Neural cell (in vitro differentiated cells): ENCODE data around the gene KIF6. TPM values are rescaled to one million over a fixed set of nuclear protein-coding genes. Genes with fewer than 3 reads are reported as not detected.

Experiments used
- H2AFZ ChIP-seq: fragments of 200-600, 300-800 bp; sonication (generic), shearing (Covaris generic); 2 replicates; pipeline ENCODE4 v1.6.0; 2014; ENCODE audit warnings: low read depth, mild to moderate bottlenecking, antibody characterized with exemption, low read length, moderate library complexity
- H3F3A ChIP-seq: fragments of 200-600 bp; shearing (Covaris generic); 2 replicates; pipeline ENCODE4 v1.6.1; 2016; ENCODE audit warnings: mild to moderate bottlenecking, moderate library complexity, mixed read lengths, antibody characterized with exemption, low read length; ENCODE audit not compliant: insufficient read depth, poor library complexity, severe bottlenecking
- H3K27ac ChIP-seq: fragments of 200-600, 300-800 bp; sonication (generic), shearing (Covaris generic); 2 replicates; pipeline ENCODE4 v1.5.1; 2014; ENCODE audit warnings: mild to moderate bottlenecking, low read length, moderate library complexity
- H3K27me3 ChIP-seq: fragments of 300-800, 200-600 bp; sonication (generic), shearing (Covaris generic); 2 replicates; pipeline ENCODE4 v1.6.0; 2014; ENCODE audit warnings: mild to moderate bottlenecking, low read depth, low read length, moderate library complexity; ENCODE audit not compliant: insufficient read depth
- H3K36me3 ChIP-seq: fragments of 300-800, 200-600 bp; sonication (generic), shearing (Covaris generic); 2 replicates; pipeline ENCODE4 v1.5.1; 2014; ENCODE audit warnings: mild to moderate bottlenecking, antibody characterized with exemption, low read length, moderate library complexity; ENCODE audit not compliant: insufficient read depth
- H3K4me2 ChIP-seq: fragments of 300-800, 200-600 bp; sonication (generic), shearing (Covaris generic); 2 replicates; pipeline ENCODE4 v1.6.0; 2014; ENCODE audit warnings: mild to moderate bottlenecking, low read length
- H3K4me3 ChIP-seq: fragments of 300-800, 200-600 bp; sonication (generic), shearing (Covaris generic); 2 replicates; pipeline ENCODE4 v1.5.1; 2014; ENCODE audit warnings: mild to moderate bottlenecking, low read length, moderate library complexity
- H3K79me2 ChIP-seq: fragments of 200-600 bp; shearing (Covaris generic); replicated peaks from 2 replicates; pipeline ENCODE4 v1.6.0; 2014; ENCODE audit warnings: mild to moderate bottlenecking, low read length, moderate library complexity; ENCODE audit not compliant: insufficient read depth
- H3K9ac ChIP-seq: fragments of 300-800, 200-600 bp; sonication (generic), shearing (Covaris generic); 2 replicates; pipeline ENCODE4 v1.6.1; 2016; ENCODE audit warnings: mild to moderate bottlenecking, low read length, mixed read lengths
- H3K9me2 ChIP-seq: fragments of 200-600 bp; shearing (Covaris generic); 2 replicates; pipeline ENCODE4 v1.6.1; 2016; ENCODE audit warnings: mild to moderate bottlenecking, low read length, mixed read lengths; ENCODE audit not compliant: insufficient read depth
- H3K9me3 ChIP-seq: fragments of 200-600, 300-800 bp; sonication (generic), shearing (Covaris generic); 2 replicates; pipeline ENCODE4 v1.6.1; 2016; ENCODE audit warnings: mild to moderate bottlenecking, mixed run types, low read length, moderate library complexity, mixed read lengths
- H4K20me1 ChIP-seq: fragments of 200-600 bp; shearing (Covaris generic); 2 replicates; pipeline ENCODE4 v1.6.1; 2016; ENCODE audit warnings: mild to moderate bottlenecking, mixed run types; ENCODE audit not compliant: insufficient read depth
- EP300 ChIP-seq: fragments of 450-650 bp; conservative IDR thresholded peaks from 2 replicates; pipeline ENCODE4 v1.6.1; 2014; ENCODE audit warnings: antibody characterized with exemption, mild to moderate bottlenecking, moderate library complexity; ENCODE audit not compliant: poor library complexity, severe bottlenecking
- EZH2 ChIP-seq: fragments of 200-600, 300-800 bp; shearing (Covaris generic), sonication (generic); IDR thresholded peaks from 2 replicates; pipeline ENCODE4 v1.6.1; 2014; ENCODE audit warnings: antibody characterized with exemption, low read length, borderline replicate concordance, mild to moderate bottlenecking; ENCODE audit not compliant: insufficient read depth, poor library complexity, severe bottlenecking
- MXI1 ChIP-seq: fragments of 450-650 bp; conservative IDR thresholded peaks from 2 replicates; pipeline ENCODE4 v1.6.1; 2014; ENCODE audit warnings: antibody characterized with exemption, mild to moderate bottlenecking; ENCODE audit not compliant: poor library complexity, severe bottlenecking
- POLR2AphosphoS5 ChIP-seq: IDR thresholded peaks from 2 replicates; pipeline ENCODE4 v1.6.1; 2012
- RAD21 ChIP-seq: fragments of 450-650 bp; conservative IDR thresholded peaks from 2 replicates; pipeline ENCODE4 v1.6.1; 2014; ENCODE audit warnings: antibody characterized with exemption, mild to moderate bottlenecking, moderate library complexity
- REST ChIP-seq: IDR thresholded peaks from 2 replicates; pipeline ENCODE4 v1.6.1; 2012; ENCODE audit warnings: borderline replicate concordance
- SMC3 ChIP-seq: fragments of 450-650 bp; conservative IDR thresholded peaks from 2 replicates; pipeline ENCODE4 v1.6.1; 2014; ENCODE audit warnings: antibody characterized with exemption, mild to moderate bottlenecking, moderate library complexity; ENCODE audit not compliant: poor library complexity
- TAF1 ChIP-seq: IDR thresholded peaks from 2 replicates; pipeline ENCODE4 v1.6.1; 2012; ENCODE audit warnings: low read depth
- polyA plus RNA-seq: library from polyadenylated mRNA; depleted of rRNA; stranded (reverse); fragments of >200 nt; gene quantifications from 2 replicates; pipeline ENCODE4 v1.2.3, GENCODE V29; 2014
- TF ChIP-seq, protein P1 (sequence below): fragments of 450-650 bp; IDR thresholded peaks from 2 replicates; pipeline ENCODE4 v1.5.1; 2014; ENCODE audit warnings: antibody characterized with exemption, mild to moderate bottlenecking, moderate library complexity; ENCODE audit not compliant: poor library complexity, severe bottlenecking

The KIF6 gene
- polyA plus RNA-seq, 1 donor from 2014 or later: 2.1 TPM

- Histone ChIP-seq H3K9me2 (no peaks in the 10 kb centered on the region), H3K79me2 (no peaks in the 10 kb centered on the region), H3K27me3 (no peaks in the 10 kb centered on the region), H3K36me3 (no peaks in the 10 kb centered on the region), H3K4me2 (no peak overlapping the region), H3K27ac (no peak overlapping the region), H3K9ac (no peak overlapping the region), H3K9me3 (no peaks in the 10 kb centered on the region), H3K4me3 (no peak overlapping the region), H2AFZ (no peak overlapping the region), H4K20me1 (no peaks in the 10 kb centered on the region), H3F3A (no peaks in the 10 kb centered on the region)
- TF ChIP-seq, protein P1, sequence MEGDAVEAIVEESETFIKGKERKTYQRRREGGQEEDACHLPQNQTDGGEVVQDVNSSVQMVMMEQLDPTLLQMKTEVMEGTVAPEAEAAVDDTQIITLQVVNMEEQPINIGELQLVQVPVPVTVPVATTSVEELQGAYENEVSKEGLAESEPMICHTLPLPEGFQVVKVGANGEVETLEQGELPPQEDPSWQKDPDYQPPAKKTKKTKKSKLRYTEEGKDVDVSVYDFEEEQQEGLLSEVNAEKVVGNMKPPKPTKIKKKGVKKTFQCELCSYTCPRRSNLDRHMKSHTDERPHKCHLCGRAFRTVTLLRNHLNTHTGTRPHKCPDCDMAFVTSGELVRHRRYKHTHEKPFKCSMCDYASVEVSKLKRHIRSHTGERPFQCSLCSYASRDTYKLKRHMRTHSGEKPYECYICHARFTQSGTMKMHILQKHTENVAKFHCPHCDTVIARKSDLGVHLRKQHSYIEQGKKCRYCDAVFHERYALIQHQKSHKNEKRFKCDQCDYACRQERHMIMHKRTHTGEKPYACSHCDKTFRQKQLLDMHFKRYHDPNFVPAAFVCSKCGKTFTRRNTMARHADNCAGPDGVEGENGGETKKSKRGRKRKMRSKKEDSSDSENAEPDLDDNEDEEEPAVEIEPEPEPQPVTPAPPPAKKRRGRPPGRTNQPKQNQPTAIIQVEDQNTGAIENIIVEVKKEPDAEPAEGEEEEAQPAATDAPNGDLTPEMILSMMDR: no peak
- no peak for TF ChIP-seq EP300
- no peak for TF ChIP-seq TAF1
- no peak for TF ChIP-seq SMC3
- no peak for TF ChIP-seq POLR2AphosphoS5
- no peak for TF ChIP-seq REST
- no peak for TF ChIP-seq EZH2
- no peak for TF ChIP-seq MXI1
- TF ChIP-seq RAD21: no peak
Observed at GRCh38 chr6:39425346-39426072, 299.7 kb downstream of the KIF6 start.

DNA sequence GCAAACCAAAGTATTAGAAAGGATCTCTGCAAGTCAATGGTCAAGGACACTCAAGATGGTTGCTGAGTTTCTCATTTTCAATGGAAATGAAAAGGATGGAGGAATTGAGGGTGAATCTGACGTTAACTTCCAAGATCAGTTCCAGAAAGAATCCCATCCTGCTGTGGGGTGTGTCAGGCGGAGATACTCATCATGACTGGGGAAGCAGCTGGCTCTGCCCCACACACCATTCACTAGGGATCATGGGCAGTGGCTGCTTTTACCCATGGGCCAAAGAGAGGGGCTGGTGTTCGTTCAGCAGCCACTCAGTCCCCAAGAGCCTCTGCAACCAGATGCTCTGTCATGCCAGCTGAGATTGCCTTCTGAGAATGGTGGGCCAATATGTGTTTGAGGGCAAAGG is 300.4 kb downstream of the KIF6 start:
- no peaks in the 10 kb centered on the region for H3K9me3 ChIP-seq
- no peak for TF ChIP-seq EZH2
- TF ChIP-seq, protein P1: no peak
- no peak for TF ChIP-seq SMC3
- TF ChIP-seq REST: no peak
- TF ChIP-seq POLR2AphosphoS5: no peak
- TF ChIP-seq MXI1: no peak
- TF ChIP-seq EP300: no peak
- no peak for TF ChIP-seq RAD21
- TF ChIP-seq TAF1: no peak

More for the DNA sequence above, 300.4 kb downstream of the KIF6 start:
- Histone ChIP-seq H3K4me2 (no peak overlapping the region), H2AFZ (no peak overlapping the region), H3F3A (no peaks in the 10 kb centered on the region), H3K9me2 (no peaks in the 10 kb centered on the region), H3K9ac (no peak overlapping the region), H3K27ac (no peak overlapping the region), H3K4me3 (no peak overlapping the region), H4K20me1 (no peaks in the 10 kb centered on the region), H3K27me3 (no peaks in the 10 kb centered on the region), H3K79me2 (no peaks in the 10 kb centered on the region), H3K36me3 (no peaks in the 10 kb centered on the region)
